GM19463 (cell line): ENCODE data around the gene SH3BGRL.

Experiments used
- ATAC-seq: cut with Tn5 transposase; IDR thresholded peaks from one replicate; pipeline ENCODE4 v1.9.1; 2021; ENCODE audit warnings: mild to moderate bottlenecking, moderate library complexity; ENCODE audit not compliant: unreplicated experiment

Gene SH3BGRL

GRCh38 chrX:81201671-81202455, at the start of gene SH3BGRL, which contains the start of gene HMGN5:
Gene SH3BGRL, plus strand, starts transcription at chrX:81202102. Its CDS starts 99 bp downstream, at chrX:81202201.
Gene HMGN5, minus strand, starts transcription at chrX:81201913. Its CDS starts 80,364 bp downstream, at chrX:81121549.
- ATAC-seq: peak; percentile 93

DNA sequence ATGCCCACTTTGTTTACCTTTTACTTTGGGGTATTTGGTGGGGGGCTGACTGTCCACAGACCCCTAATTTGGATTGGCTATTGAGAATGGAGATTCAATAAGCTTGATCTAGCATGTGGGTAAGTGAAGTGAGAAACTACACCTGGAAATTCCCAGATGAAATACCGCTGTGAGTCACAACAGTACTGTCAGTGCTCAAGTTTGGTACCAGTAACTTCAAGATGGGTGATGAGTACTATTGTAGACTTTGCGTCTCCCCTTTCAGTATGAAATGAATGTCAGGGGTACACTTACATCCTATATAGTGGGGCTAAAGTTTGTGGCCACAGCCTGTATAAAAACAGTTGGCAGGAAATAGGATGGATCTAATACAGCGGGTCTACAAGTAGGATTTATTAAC, 33.5 kb upstream of the SH3BGRL start:
- ATAC-seq: peak; percentile 62

DNA sequence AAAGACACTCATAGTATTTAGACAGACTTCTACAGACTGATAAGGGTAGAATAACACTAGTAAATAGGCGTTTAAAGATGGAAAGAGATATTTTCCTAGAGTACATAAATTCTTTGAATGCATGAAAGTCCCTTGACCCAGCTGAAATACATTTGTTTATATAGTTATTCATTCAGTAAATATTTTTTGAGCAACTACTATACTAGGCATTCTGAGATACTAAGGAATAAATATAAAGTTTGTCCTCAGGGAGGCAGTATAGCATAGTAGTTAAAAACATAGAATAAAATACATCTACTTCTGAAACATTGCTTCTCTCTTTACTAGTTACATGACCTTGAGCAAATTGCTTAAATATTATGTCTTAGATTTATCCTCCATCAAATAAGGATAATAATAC, 27.6 kb upstream of the SH3BGRL start:
- ATAC-seq: no peak

- no peak for ATAC-seq
Measured at GRCh38 chrX:81195259-81195658, 6.6 kb upstream of the SH3BGRL start.

- ATAC-seq: peak; percentile 93
Measured at GRCh38 chrX:81195712-81196111, 6.2 kb upstream of the SH3BGRL start.

DNA sequence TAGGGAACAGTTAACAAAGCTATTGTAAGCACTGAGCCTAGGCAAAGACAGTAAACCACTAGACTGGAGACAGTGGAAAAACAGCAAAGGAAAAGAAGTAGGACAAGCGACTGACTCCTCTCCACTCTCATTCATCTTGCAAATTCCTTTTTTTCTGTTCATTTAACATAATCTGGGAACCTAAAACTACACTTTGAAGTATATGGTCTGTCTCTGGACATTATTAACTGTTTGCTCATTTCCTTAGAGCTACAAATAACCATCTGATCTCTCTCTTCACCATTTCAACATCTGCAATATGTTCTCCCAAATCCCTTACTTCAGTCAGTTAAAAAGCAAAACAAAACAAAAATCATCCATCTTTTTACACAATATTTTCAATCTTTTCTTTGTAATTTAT, 831 bp upstream of the SH3BGRL start:
- no peak for ATAC-seq

DNA sequence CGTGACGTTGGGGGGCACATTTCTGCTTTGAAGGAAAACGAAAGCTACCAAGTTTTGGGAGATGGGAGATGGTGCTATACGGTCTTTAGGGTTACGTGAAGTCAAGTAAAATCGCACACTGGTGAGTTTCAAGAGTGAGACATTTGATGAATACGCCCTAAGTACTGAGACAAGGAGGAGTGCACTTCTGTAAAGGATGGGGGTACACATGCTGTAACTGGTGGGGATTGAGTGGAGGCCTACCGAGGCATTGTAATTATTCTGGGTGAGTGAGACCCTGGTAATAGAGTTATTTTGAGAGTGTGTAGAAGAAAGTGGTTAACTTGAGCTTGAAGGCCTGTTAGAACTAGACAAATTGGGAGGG, 536 bp downstream of the SH3BGRL start:
- ATAC-seq: no peak

GRCh38 chrX:81202943-81203342, 1.0 kb downstream of the SH3BGRL start:
- ATAC-seq: no peak

DNA sequence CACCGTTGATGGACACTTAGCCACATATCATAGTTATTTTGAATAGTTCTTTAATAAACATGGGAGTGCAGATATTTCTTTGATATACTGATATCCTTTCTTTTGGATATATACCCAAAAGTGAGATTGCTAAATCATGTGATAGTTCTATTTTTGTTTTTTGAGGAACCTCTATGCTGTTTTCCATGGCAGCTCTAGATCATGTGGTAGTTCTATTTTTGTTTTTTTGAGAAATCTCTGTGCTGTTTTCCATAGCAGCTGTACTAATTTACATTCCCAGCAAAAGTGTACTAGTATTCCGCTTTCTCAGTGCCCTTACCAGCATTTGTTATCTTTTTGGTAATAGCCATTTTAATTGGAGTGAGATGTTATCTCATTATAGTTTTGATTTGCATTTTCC, 3.6 kb downstream of the SH3BGRL start:
- ATAC-seq: no peak

DNA sequence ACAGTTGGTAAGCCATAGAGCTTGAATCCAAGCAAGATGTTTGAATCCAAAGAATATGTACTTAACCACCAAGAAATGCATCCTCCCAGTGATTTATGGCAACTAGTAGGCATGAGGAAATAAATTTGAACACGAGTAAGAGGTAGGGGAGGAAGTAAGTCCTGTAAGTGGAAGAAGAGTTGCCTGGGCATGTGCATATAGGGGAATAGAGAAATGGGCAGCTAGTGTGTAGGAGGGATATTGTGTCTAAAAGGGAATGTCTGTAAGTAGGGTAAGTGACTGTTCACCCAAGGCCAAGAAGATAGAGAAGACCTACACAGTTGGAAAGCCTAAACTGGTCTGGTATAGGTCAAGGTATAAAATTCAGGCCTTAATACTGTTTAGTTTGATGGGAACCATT, 4.6 kb downstream of the SH3BGRL start:
- ATAC-seq: no peak

- no peak for ATAC-seq
Measured at GRCh38 chrX:81208916-81209315, 7.0 kb downstream of the SH3BGRL start.

DNA sequence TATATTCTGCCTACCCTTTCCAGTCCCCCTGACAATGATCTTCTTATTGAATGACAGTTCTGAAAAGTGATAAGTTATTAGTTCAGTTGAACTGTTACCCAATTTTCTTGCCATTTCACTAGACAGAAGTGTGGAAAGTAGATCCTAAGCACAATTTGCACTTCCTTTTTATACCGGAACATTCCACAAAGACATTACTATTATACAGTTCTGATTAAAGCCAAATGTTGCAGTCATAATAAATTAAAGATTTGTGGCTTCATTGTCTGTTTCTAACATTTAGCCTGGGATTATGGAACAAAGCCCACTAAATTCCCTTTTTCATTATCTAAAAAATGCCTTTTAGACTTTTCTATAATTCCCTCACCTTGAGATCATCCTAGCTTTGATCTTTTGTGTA, 13.8 kb downstream of the SH3BGRL start:
- no peak for ATAC-seq

DNA sequence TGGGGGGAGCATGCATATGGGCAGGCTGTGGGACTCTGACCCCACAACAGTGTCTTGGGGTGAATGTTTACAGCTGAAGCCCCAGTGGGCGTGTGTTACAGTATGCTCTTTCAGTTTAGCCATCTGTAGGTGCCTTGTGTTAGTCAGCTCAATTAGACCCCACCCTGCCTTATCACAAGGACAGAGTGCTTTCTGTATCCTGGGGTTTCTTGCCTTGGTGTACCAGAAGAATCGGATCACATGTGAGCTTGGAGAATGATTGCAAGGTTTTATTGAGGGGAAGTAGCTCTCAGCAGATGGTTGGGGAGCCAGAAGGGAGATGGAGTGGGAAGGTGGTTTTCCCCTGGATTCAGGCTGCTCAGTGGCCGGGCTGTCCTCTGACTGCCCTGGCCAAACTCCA, 27.3 kb downstream of the SH3BGRL start:
- ATAC-seq: no peak

GRCh38 chrX:81229901-81230300, 28.0 kb downstream of the SH3BGRL start:
- ATAC-seq: no peak

- no peak for ATAC-seq
Measured at GRCh38 chrX:81231476-81231875, 29.6 kb downstream of the SH3BGRL start.

DNA sequence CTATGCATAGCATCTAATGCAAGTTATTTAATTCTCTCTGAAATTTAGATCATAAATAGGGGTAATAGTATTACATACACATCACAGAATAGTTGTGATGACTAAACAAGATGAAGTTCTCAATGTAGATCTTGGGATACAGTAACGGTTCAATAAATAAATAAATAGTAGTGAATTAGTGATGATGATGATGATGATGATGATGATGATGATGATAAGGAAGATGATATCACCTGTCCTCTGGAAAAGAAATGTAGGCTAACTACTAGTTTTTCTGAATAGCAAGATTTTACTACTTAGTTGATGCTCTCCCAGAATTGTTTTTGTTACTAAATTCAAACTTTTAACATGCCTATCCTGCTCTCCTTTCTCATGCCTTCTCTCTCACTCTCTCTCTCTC, 30.3 kb downstream of the SH3BGRL start:
- no peak for ATAC-seq

DNA sequence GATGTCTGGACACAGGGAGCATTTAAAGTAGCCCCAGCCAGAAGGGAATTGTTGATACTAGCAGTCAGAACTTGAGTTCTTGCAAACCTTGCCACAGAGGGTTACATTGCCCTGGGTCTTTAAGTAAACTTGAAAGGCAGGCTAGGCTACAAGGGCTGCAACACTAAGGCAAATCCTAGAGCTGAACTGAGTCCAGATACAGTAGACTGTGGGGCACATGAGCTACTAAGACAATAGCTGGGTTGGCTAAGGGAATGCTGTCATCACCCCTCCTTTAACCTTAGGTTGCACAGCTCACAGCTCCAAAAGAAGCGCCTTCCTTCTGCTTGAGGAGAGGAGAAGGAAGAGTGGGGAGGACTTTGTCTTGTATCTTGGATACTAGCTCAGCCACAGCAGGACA, 35.6 kb downstream of the SH3BGRL start:
- no peak for ATAC-seq

DNA sequence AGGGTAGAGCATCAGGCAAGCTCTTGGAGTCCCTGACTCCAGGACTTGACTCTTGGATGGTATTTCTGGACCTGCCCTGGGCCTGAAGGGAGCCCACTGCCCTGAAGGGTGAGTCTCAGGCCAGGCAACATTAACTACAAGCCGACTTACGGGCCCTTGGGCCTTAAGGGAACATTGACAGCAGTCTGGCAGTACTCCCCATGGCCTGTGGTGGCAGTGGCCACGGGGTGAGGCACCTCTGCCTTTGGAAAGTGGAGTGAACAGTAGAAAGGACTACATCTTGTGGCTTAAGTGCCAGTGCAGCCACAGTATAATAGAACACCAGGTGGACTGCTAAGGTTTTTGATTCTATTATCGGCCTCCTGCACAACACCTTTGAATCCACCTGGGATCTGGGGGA, 36.3 kb downstream of the SH3BGRL start:
- no peak for ATAC-seq

- no peak for ATAC-seq
Measured at GRCh38 chrX:81240701-81241331, 38.9 kb downstream of the SH3BGRL start.

DNA sequence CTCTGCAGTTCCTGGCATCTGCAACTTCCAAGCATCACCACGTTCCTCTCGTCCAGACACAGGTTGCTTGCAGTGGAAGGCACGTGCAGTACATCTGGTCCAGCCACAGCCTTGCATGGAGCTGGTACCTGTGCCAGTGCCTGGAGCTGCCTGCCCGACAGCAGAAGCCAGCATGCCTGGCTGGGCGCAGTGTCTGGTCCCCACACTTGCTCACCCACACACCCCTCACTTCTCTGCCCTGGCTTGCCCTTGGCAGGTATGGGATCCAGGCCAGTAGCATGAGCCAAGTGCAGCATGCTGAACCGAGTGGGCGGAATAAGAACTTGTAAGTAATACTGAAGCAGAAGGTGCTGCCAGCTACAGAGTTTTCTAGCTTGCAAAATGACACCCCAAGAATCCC, 39.9 kb downstream of the SH3BGRL start:
- no peak for ATAC-seq

DNA sequence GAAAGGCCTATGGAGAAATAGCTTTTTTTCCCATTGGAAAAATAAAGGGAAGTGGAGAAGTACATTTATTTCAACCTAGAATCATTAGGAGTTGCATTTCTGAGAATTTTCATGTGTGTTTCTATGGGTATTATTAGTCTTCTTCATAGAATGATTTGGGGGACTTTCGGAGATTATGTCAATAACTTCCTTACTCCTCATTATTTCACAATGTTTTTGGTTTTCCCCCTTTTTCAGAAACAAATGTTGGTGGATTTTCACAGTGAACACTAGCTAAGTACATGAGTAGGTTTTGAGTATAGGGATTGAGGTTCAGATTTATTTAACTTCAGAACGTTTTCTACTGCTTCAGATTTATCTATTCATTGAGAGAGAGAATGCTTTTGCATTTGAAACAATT, 54.0 kb downstream of the SH3BGRL start:
- ATAC-seq: no peak

DNA sequence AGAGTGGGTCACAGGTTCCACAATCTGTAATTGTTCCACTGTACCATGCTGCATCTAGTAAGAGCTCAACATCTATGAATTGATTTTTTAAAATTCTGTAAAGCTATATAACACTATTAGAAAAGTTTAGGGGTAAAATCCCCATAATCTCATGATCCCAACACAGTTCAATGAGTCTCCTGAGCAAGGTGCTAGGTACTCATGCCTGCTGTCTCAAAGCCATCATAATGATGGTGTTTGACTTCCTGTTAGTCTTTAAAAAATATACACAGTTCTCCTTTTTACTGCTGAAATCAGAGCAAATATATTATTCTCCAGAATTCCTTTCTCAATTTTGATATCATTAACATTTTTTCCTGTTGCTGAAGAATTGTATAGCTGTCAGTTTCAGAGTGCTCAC, 55.9 kb downstream of the SH3BGRL start:
- ATAC-seq: no peak
